K562 (cell line): Measurements from ENCODE around the gene DCST1. TPM values are rescaled to one million over a fixed set of nuclear protein-coding genes. Genes with fewer than 3 reads are reported as not detected.

Source experiments
- ATF1 ChIP-seq, 2 experiments: fragments of 450-650 bp in 1 of 2; IDR thresholded peaks; 2 replicates each; pipeline ENCODE4 v1.6.1; 2016; ENCODE audit warnings: missing compliant biosample characterization in 1 of 2, missing genetic modification characterization in 1 of 2
- BCL6 ChIP-seq: fragments of 250-450 bp; sonication (Bioruptor Pico); IDR thresholded peaks from 2 replicates; pipeline ENCODE4 v1.4.0; 2020
- CBX1 ChIP-seq: sonication (generic); IDR thresholded peaks from 2 replicates; pipeline ENCODE4 v1.6.1; 2016; ENCODE audit warnings: antibody characterized with exemption, low read depth, mild to moderate bottlenecking
- CHD2 ChIP-seq: IDR thresholded peaks from 2 replicates; pipeline ENCODE4 v1.6.1; 2011; ENCODE audit warnings: low read depth, low read length
- CSDE1 ChIP-seq, 2 experiments: fragments of 450-650 bp; IDR thresholded peaks; 2 replicates each; pipeline ENCODE4 v1.6.1; 2016; ENCODE audit warnings: mild to moderate bottlenecking in 1 of 2
- CTCFL ChIP-seq: IDR thresholded peaks from 2 replicates; pipeline ENCODE4 v1.6.1; 2011; ENCODE audit warnings: borderline replicate concordance, low read depth, mild to moderate bottlenecking, moderate library complexity, low read length; ENCODE audit not compliant: insufficient read depth, poor library complexity, severe bottlenecking
- DLX4 ChIP-seq: fragments of 250-450 bp; sonication (Bioruptor Pico); IDR thresholded peaks from 2 replicates; pipeline ENCODE4 v1.6.1; 2021; ENCODE audit warnings: mild to moderate bottlenecking
- ETV1 ChIP-seq: fragments of 450-650 bp; conservative IDR thresholded peaks from 2 replicates; pipeline ENCODE4 v1.6.1; 2016; ENCODE audit warnings: missing genetic modification characterization, control low read depth, low read depth, missing compliant biosample characterization
- FIP1L1 ChIP-seq: fragments of 200-400 bp; formaldehyde crosslinking; IDR thresholded peaks from 2 replicates; pipeline ENCODE4 v1.6.1; 2018; ENCODE audit warnings: mild to moderate bottlenecking, low read depth, low read length; ENCODE audit not compliant: poor library complexity, severe bottlenecking
- GMEB1 ChIP-seq: fragments of 250-450 bp; sonication (Bioruptor Pico); IDR thresholded peaks from 2 replicates; pipeline ENCODE4 v1.4.0; 2020; ENCODE audit warnings: mild to moderate bottlenecking
- HES1 ChIP-seq: fragments of 450-650 bp; IDR thresholded peaks from 2 replicates; pipeline ENCODE4 v1.6.1; 2016; ENCODE audit warnings: low read depth, mild to moderate bottlenecking, moderate library complexity
- HMGXB4 ChIP-seq: sonication (generic); formaldehyde crosslinking; IDR thresholded peaks from 2 replicates; pipeline ENCODE4 v1.8.1; 2023; ENCODE audit warnings: mild to moderate bottlenecking, missing genetic modification reagents
- LEF1 ChIP-seq: fragments of 450-650 bp; IDR thresholded peaks from 2 replicates; pipeline ENCODE4 v1.6.1; 2016; ENCODE audit warnings: mild to moderate bottlenecking
- PHF8 ChIP-seq: fragments of 200-600 bp; sonication (generic); IDR thresholded peaks from 2 replicates; pipeline ENCODE4 v1.6.1; 2012; ENCODE audit warnings: mixed run types, mild to moderate bottlenecking, inconsistent platforms, low read length, moderate library complexity, borderline replicate concordance
- RBBP5 ChIP-seq: fragments of 200-600 bp; sonication (generic); IDR thresholded peaks from 2 replicates; pipeline ENCODE4 v1.6.1; 2012; ENCODE audit warnings: borderline replicate concordance, mild to moderate bottlenecking, low read length, control low read depth, inconsistent platforms; ENCODE audit not compliant: insufficient read depth, poor library complexity, severe bottlenecking
- SIN3A ChIP-seq, 2 experiments: fragments of 150-350 bp in 1 of 2; IDR thresholded peaks; 2 replicates each; pipeline ENCODE4 v1.6.1; 2011 to 2016; ENCODE audit warnings: borderline replicate concordance in 2 of 2, low read depth in 2 of 2, low read length in 2 of 2, mild to moderate bottlenecking in 2 of 2, moderate library complexity in 2 of 2; ENCODE audit not compliant: control insufficient read depth in 1 of 2
- TAF15 ChIP-seq: fragments of 200-400 bp; formaldehyde crosslinking; IDR thresholded peaks from 2 replicates; pipeline ENCODE4 v1.6.1; 2017; ENCODE audit warnings: mild to moderate bottlenecking, low read depth, low read length, moderate library complexity
- polyA plus RNA-seq, 8 experiments: library from polyadenylated mRNA; depleted of rRNA in 4 of 8; stranded (reverse) in 5 of 8; unstranded in 3 of 8; fragments of >200 nt; fragmentation: Nextera tagmentation in 2 of 8; fragmentation: Illumina TruSeq in 1 of 8; extraction: Ambion mirVana in 2 of 8; extraction: Trizol in 1 of 8; gene quantifications; 2 replicates each; pipeline versions ENCODE4 v1.2.1 to v1.2.3, GENCODE V29; 2011 to 2014; ENCODE audit warnings: inconsistent platforms in 1 of 8, missing spikeins in 1 of 8
- total RNA-seq, 7 experiments: library from RNA; depleted of rRNA in 6 of 7; stranded (reverse); fragments of >200 nt in 6 of 7; fragmentation: Illumina TruSeq in 2 of 7; extraction: Trizol in 2 of 7; gene quantifications; 2 replicates each; pipeline versions ENCODE4 v1.2.1 to v1.2.3, GENCODE V29; 2011 to 2021; ENCODE audit warnings: low replicate concordance in 1 of 7

DCST1 gene
- total and polyA plus RNA-seq, 9 of the 15 experiments (the other 6 are each of a cell fraction or from before 2014, with no cell fraction given) = not detected

- no peak for TF ChIP-seq HMGXB4 (CRISPR knock-in tag)
- TF ChIP-seq CHD2 = no peak
- peak; percentile 59; the same call in 1 of the 2 replicates for TF ChIP-seq PHF8
- TF ChIP-seq DLX4 (CRISPR knock-in tag) = no peak
- TF ChIP-seq SIN3A (IDR thresholded peaks at IDR 0.05; ENCODE audit: borderline replicate concordance in 2 of 2, control insufficient read depth in 1 of 2, low read depth in 2 of 2, low read length in 2 of 2) = peak in 1 of 2 experiments; percentile 34; a peak in 1 of 4 replicates
- TF ChIP-seq ETV1 = no peak
- TF ChIP-seq CTCFL = peak; percentile 54
- peak; percentile 67 for TF ChIP-seq GMEB1 (CRISPR knock-in tag)
- peak; percentile 70 for TF ChIP-seq HES1
- peak in 1 of 2 experiments; percentile 70; a peak in 1 of 4 replicates for TF ChIP-seq CSDE1 (IDR thresholded peaks at IDR 0.05)
- TF ChIP-seq BCL6 (CRISPR knock-in tag) = no peak
- TF ChIP-seq RBBP5 = no peak
- TF ChIP-seq LEF1 = 0 out of 2 replicates have a peak, but pooled peaks have one; percentile 41
- TF ChIP-seq FIP1L1 = no peak
- no peak for TF ChIP-seq TAF15
- no peak; the same call in 1 of the 2 replicates for TF ChIP-seq ATF1 (CRISPR knock-in tag; IDR thresholded peaks at IDR 0.05)
- TF ChIP-seq ATF1 (tag; IDR thresholded peaks at IDR 0.05) = peak; percentile 67
- no peak for TF ChIP-seq CBX1
These were observed 37.3 kb downstream of the DCST1 start (continued) for GRCh38 chr1:155070721-155071569.
